Esophagus muscularis mucosa (tissue), 4 donors: ENCODE data around the gene RAI14. TPM values are rescaled to one million over a fixed set of nuclear protein-coding genes. Genes with fewer than 3 reads are reported as not detected.

Experiments used
- DNase-seq: peaks from one replicate; pipeline ENCODE4 v3.0.0-alpha.2; 2017; ENCODE audit errors: extremely low spot score
- H3K27ac ChIP-seq, 4 donors: fragments of 200-600 bp; sonication (generic); replicated peaks in 1 of 4; 1 replicate in 3 of 4; 2 replicates in 1 of 4; pipeline ENCODE4 v1.5.1; 2016 to 2019; ENCODE audit warnings: mild to moderate bottlenecking in 1 of 4
- H3K27me3 ChIP-seq, 4 donors: fragments of 200-600 bp; sonication (generic); one replicate each; pipeline versions ENCODE4 v1.5.1 to v1.6.0; 2016 to 2019
- H3K36me3 ChIP-seq, 4 donors: fragments of 200-600 bp; sonication (generic); one replicate each; pipeline ENCODE4 v1.5.1; 2016 to 2019
- H3K4me1 ChIP-seq, 4 donors: fragments of 200-600 bp; sonication (generic); one replicate each; pipeline ENCODE4 v1.5.1; 2016 to 2019
- H3K4me3 ChIP-seq, 4 donors: fragments of 200-600 bp; sonication (generic); 1 replicate in 2 of 4; 2 replicates in 2 of 4; pipeline ENCODE4 v1.5.1; 2016 to 2019; ENCODE audit warnings: mild to moderate bottlenecking in 4 of 4, moderate library complexity in 1 of 4
- H3K9me3 ChIP-seq, 4 donors: fragments of 200-600 bp; sonication (generic); 1 replicate in 3 of 4; 2 replicates in 1 of 4; pipeline ENCODE4 v1.5.1; 2016 to 2019
- CTCF ChIP-seq, 3 experiments: fragments of 200-600 bp in 2 of 3; fragments of 450-650 bp in 1 of 3; sonication (generic) in 2 of 3; IDR thresholded peaks; one replicate each; pipeline ENCODE4 v1.5.1; 2017 to 2019; ENCODE audit warnings: antibody characterized with exemption in 3 of 3, mild to moderate bottlenecking in 2 of 3, moderate library complexity in 1 of 3
- EP300 ChIP-seq: sonication (generic); formaldehyde crosslinking; IDR thresholded peaks from one replicate; pipeline ENCODE4 v1.6.1; 2017; ENCODE audit warnings: antibody characterized with exemption
- POLR2A ChIP-seq: fragments of 450-650 bp; IDR thresholded peaks from one replicate; pipeline ENCODE4 v1.6.1; 2017; ENCODE audit warnings: antibody characterized with exemption, moderate library complexity, mild to moderate bottlenecking, low read depth
- POLR2AphosphoS5 ChIP-seq, 2 donors: sonication (generic); formaldehyde crosslinking; IDR thresholded peaks; one replicate each; pipeline ENCODE4 v1.6.1; 2017; ENCODE audit warnings: antibody characterized with exemption in 2 of 2
- WGBS: methylation state at CpG from one replicate; pipeline ENCODE4 v1.1.5; 2018; 5-methylcytosine and 5-hydroxymethylcytosine counted together
- intact Hi-C: fragments of 100-400 bp; cut with DNase I; formaldehyde crosslinking; loops from one replicate; pipeline ENCODE4 v1.15.1; 2023
- total RNA-seq, 4 donors: library from RNA; depleted of rRNA; stranded (reverse); fragments of >200 nt; gene quantifications; one replicate each; pipeline versions ENCODE4 v1.1.0 to v1.2.1, GENCODE V29; 2016

Gene RAI14
- total RNA-seq, 4 donors from 2014 or later, result 57.3 to 76.4 (median 68.1) TPM

- no peak for TF ChIP-seq CTCF (IDR thresholded peaks at IDR 0.05)
- TF ChIP-seq POLR2AphosphoS5 (IDR thresholded peaks at IDR 0.05), result no peak
- no peak for TF ChIP-seq EP300
- TF ChIP-seq POLR2A, result no peak
- DNase-seq, result no peak
- H3K9me3 ChIP-seq, result no peaks in the 10 kb centered on the region
- H3K36me3 ChIP-seq, result no peaks in the 10 kb centered on the region
- intact Hi-C loops, result no loop called here
- no peak overlapping the region for H3K27ac ChIP-seq
- 54% methylated on average over 3 of the region's 3 CpGs for WGBS
- H3K4me3 ChIP-seq, result no peak overlapping the region
- H3K4me1 ChIP-seq, result no peaks in the 10 kb centered on the region
- H3K27me3 ChIP-seq, result no peaks in the 10 kb centered on the region
Measured at GRCh38 chr5:34863946-34864345, 207.8 kb downstream of the RAI14 start.

- no peaks in the 10 kb centered on the region for H3K9me3 ChIP-seq
- no peak overlapping the region for H3K4me3 ChIP-seq
- no peaks in the 10 kb centered on the region for H3K36me3 ChIP-seq
- 93% methylated on average over 2 of the region's 2 CpGs for WGBS
- H3K4me1 ChIP-seq, result no peaks in the 10 kb centered on the region
- no peaks in the 10 kb centered on the region for H3K27me3 ChIP-seq
- no peak for TF ChIP-seq EP300
- TF ChIP-seq POLR2AphosphoS5 (IDR thresholded peaks at IDR 0.05), result no peak
- no peak for TF ChIP-seq CTCF (IDR thresholded peaks at IDR 0.05)
- TF ChIP-seq POLR2A, result no peak
- no peak for DNase-seq
- H3K27ac ChIP-seq, result no peak overlapping the region
- intact Hi-C loops, result no loop called here
Measured at GRCh38 chr5:34865091-34865490, 209.0 kb downstream of the RAI14 start.

- H3K4me1 ChIP-seq, result no peaks in the 10 kb centered on the region
- 76% methylated on average over 3 of the region's 3 CpGs for WGBS
- no peak overlapping the region for H3K4me3 ChIP-seq
- no peak overlapping the region for H3K27ac ChIP-seq
- intact Hi-C loops, result no loop called here
- DNase-seq, result no peak
- no peaks in the 10 kb centered on the region for H3K36me3 ChIP-seq
- no peaks in the 10 kb centered on the region for H3K9me3 ChIP-seq
- no peak for TF ChIP-seq POLR2AphosphoS5 (IDR thresholded peaks at IDR 0.05)
- no peaks in the 10 kb centered on the region for H3K27me3 ChIP-seq
Measured at GRCh38 chr5:34866989-34867471, 210.9 kb downstream of the RAI14 start.

DNA sequence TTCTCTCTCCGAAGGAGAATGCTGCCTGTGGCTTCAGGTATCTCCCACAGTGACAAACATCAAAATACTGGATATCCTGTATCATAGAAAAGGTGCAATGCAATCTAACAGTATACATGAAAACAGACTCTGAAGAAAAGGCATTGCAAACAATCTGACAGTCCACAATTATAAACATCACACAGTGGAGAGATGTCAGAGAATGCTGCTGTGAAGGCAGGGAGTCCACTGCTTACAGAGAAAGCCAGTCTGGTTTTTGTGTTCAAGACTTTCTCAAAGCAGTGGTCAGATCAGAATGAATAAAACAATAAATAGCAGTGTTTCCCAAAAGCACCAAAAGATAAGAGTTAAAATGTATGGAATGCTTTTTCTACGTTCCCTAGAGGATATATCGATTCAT is 211.5 kb downstream of the RAI14 start:
- no peaks in the 10 kb centered on the region for H3K4me1 ChIP-seq
- no peak for TF ChIP-seq EP300
- no peak for TF ChIP-seq CTCF (IDR thresholded peaks at IDR 0.05)
- no peak for TF ChIP-seq POLR2AphosphoS5 (IDR thresholded peaks at IDR 0.05)
- no peak for TF ChIP-seq POLR2A
- H3K27ac ChIP-seq, result no peak overlapping the region
- no peak for DNase-seq
- no peaks in the 10 kb centered on the region for H3K27me3 ChIP-seq
- intact Hi-C loops, result no loop called here
- no peaks in the 10 kb centered on the region for H3K9me3 ChIP-seq
- WGBS, result 93% methylated on average over 3 of the region's 3 CpGs
- H3K4me3 ChIP-seq, result no peak overlapping the region
- H3K36me3 ChIP-seq, result no peaks in the 10 kb centered on the region

- WGBS, result 100% methylated on average over 1 of the region's 1 CpG
- intact Hi-C loops, result no loop called here
- no peak for DNase-seq
- no peaks in the 10 kb centered on the region for H3K9me3 ChIP-seq
- no peaks in the 10 kb centered on the region for H3K27me3 ChIP-seq
- no peak for TF ChIP-seq EP300
- no peak for TF ChIP-seq CTCF (IDR thresholded peaks at IDR 0.05)
- TF ChIP-seq POLR2A, result no peak
- no peak for TF ChIP-seq POLR2AphosphoS5 (IDR thresholded peaks at IDR 0.05)
- H3K36me3 ChIP-seq, result no peaks in the 10 kb centered on the region
- no peak overlapping the region for H3K4me3 ChIP-seq
- no peaks in the 10 kb centered on the region for H3K4me1 ChIP-seq
- H3K27ac ChIP-seq, result no peak overlapping the region
Measured at GRCh38 chr5:34868791-34869190, 212.7 kb downstream of the RAI14 start.
